ENCODE data around the gene ZMYND8.
"Not testable (repeated sequence)": the region's sequence is repeated elsewhere in the genome, so short reads cannot be mapped to it uniquely, and the experiment has no call there.

The ZMYND8 gene

GRCh38 chr20:47195573-47195972 is 160.9 kb downstream of the ZMYND8 start:
- Mint-ChIP-seq H3K4me1 (peaks cover 4 to 11% of the 10 kb centered on the region in 2 donors), H3K27ac (no peak overlapping the region), H3K4me3 (no peak overlapping the region)

GRCh38 chr20:47191956-47192355 is 164.5 kb downstream of the ZMYND8 start:
- no peak overlapping the region for H3K4me3 Mint-ChIP-seq
- no peaks in the 10 kb centered on the region for H3K36me3 Mint-ChIP-seq
- DNase-seq (no peak), ATAC-seq (replicated peaks) (no peak)
- no peak overlapping the region for H3K27ac Mint-ChIP-seq
- H3K4me1 Mint-ChIP-seq: peaks cover 4 to 9% of the 10 kb centered on the region in 2 donors
- H3K27me3 Mint-ChIP-seq: peaks cover 15 to 20% of the 10 kb centered on the region in 2 donors
- H3K9me3 Mint-ChIP-seq: no peaks in the 10 kb centered on the region

More at GRCh38 chr20:47195573-47195972, 160.9 kb downstream of the ZMYND8 start:
- H3K9me3 Mint-ChIP-seq: no peaks in the 10 kb centered on the region
- H3K27me3 Mint-ChIP-seq: peaks cover 0 to 4% of the 10 kb centered on the region in 2 donors
- DNase-seq (no peak), ATAC-seq (replicated peaks) (no peak)
- H3K36me3 Mint-ChIP-seq: no peaks in the 10 kb centered on the region

GRCh38 chr20:47191074-47191673 is 165.3 kb downstream of the ZMYND8 start:
- H3K36me3 Mint-ChIP-seq: no peaks in the 10 kb centered on the region
- H3K27ac Mint-ChIP-seq: no peak overlapping the region
- no peak overlapping the region for H3K4me3 Mint-ChIP-seq
- H3K4me1 Mint-ChIP-seq: peaks cover under 1 to 1% of the 10 kb centered on the region in 2 donors
- peaks cover 15 to 21% of the 10 kb centered on the region in 2 donors for H3K27me3 Mint-ChIP-seq
- H3K9me3 Mint-ChIP-seq: no peaks in the 10 kb centered on the region
- no peak for ATAC-seq (replicated peaks)
- no peak for DNase-seq

GRCh38 chr20:47189060-47189459 is 167.4 kb downstream of the ZMYND8 start:
- H3K4me3 Mint-ChIP-seq: no peak overlapping the region
- peaks cover 15 to 21% of the 10 kb centered on the region in 2 donors for H3K27me3 Mint-ChIP-seq
- H3K9me3 Mint-ChIP-seq: no peaks in the 10 kb centered on the region
- ATAC-seq (replicated peaks): no peak
- H3K4me1 Mint-ChIP-seq: no peaks in the 10 kb centered on the region
- no peak for DNase-seq
- no peak overlapping the region for H3K27ac Mint-ChIP-seq
- H3K36me3 Mint-ChIP-seq: no peaks in the 10 kb centered on the region

GRCh38 chr20:47188540-47188939 is 168.0 kb downstream of the ZMYND8 start:
- Mint-ChIP-seq H3K27me3 (peaks cover 15 to 21% of the 10 kb centered on the region in 2 donors), H3K4me3 (no peak overlapping the region), H3K36me3 (no peaks in the 10 kb centered on the region), H3K4me1 (no peaks in the 10 kb centered on the region), H3K9me3 (no peaks in the 10 kb centered on the region), H3K27ac (no peak overlapping the region)
- DNase-seq (no peak), ATAC-seq (replicated peaks) (no peak)

GRCh38 chr20:47187450-47188195 is 168.9 kb downstream of the ZMYND8 start:
- Mint-ChIP-seq H3K4me1 (no peaks in the 10 kb centered on the region), H3K27me3 (peaks cover 11 to 21% of the 10 kb centered on the region in 2 donors), H3K9me3 (no peaks in the 10 kb centered on the region), H3K36me3 (no peaks in the 10 kb centered on the region), H3K27ac (no peak overlapping the region), H3K4me3 (no peak overlapping the region)
- DNase-seq (no peak), ATAC-seq (replicated peaks) (no peak)

- Mint-ChIP-seq H3K27ac (no peak overlapping the region), H3K4me3 (no peak overlapping the region), H3K9me3 (no peaks in the 10 kb centered on the region), H3K4me1 (no peaks in the 10 kb centered on the region), H3K27me3 (peaks cover 2 to 14% of the 10 kb centered on the region in 2 donors), H3K36me3 (no peaks in the 10 kb centered on the region)
- no peak for DNase-seq
- no peak for ATAC-seq (replicated peaks)
Observed at GRCh38 chr20:47183367-47183766, 173.1 kb downstream of the ZMYND8 start.

GRCh38 chr20:47181056-47181862 is 175.2 kb downstream of the ZMYND8 start:
- DNase-seq: peak; percentile 35
- peak; percentile 95 to 100 for ATAC-seq (replicated peaks)
- H3K27me3 Mint-ChIP-seq: peaks cover 3 to 4% of the 10 kb centered on the region in 2 donors
- H3K27ac Mint-ChIP-seq: no peak overlapping the region
- no peaks in the 10 kb centered on the region for H3K36me3 Mint-ChIP-seq
- H3K4me1 Mint-ChIP-seq: no peaks in the 10 kb centered on the region
- H3K9me3 Mint-ChIP-seq: no peaks in the 10 kb centered on the region
- no peak overlapping the region for H3K4me3 Mint-ChIP-seq

GRCh38 chr20:47179267-47179666 is 177.2 kb downstream of the ZMYND8 start:
- ATAC-seq (replicated peaks): no peak
- no peak overlapping the region for H3K27ac Mint-ChIP-seq
- peaks cover 11 to 18% of the 10 kb centered on the region in 2 donors for H3K27me3 Mint-ChIP-seq
- no peaks in the 10 kb centered on the region for H3K4me1 Mint-ChIP-seq
- no peaks in the 10 kb centered on the region for H3K9me3 Mint-ChIP-seq
- H3K4me3 Mint-ChIP-seq: no peak overlapping the region
- no peak for DNase-seq
- H3K36me3 Mint-ChIP-seq: no peaks in the 10 kb centered on the region

- ATAC-seq (replicated peaks): no peak
Observed at GRCh38 chr20:47178851-47179250, 177.6 kb downstream of the ZMYND8 start.

GRCh38 chr20:47178277-47178676 is 178.2 kb downstream of the ZMYND8 start:
- H3K9me3 Mint-ChIP-seq: no peaks in the 10 kb centered on the region
- no peak for DNase-seq
- no peak overlapping the region for H3K27ac Mint-ChIP-seq
- H3K27me3 Mint-ChIP-seq: peaks cover 12 to 18% of the 10 kb centered on the region in 2 donors
- no peaks in the 10 kb centered on the region for H3K36me3 Mint-ChIP-seq
- no peak for ATAC-seq (replicated peaks)
- no peak overlapping the region for H3K4me3 Mint-ChIP-seq
- no peaks in the 10 kb centered on the region for H3K4me1 Mint-ChIP-seq

More at GRCh38 chr20:47178851-47179250, 177.6 kb downstream of the ZMYND8 start:
- Mint-ChIP-seq H3K4me3 (no peak overlapping the region), H3K4me1 (no peaks in the 10 kb centered on the region), H3K27ac (no peak overlapping the region), H3K27me3 (peaks cover 12 to 18% of the 10 kb centered on the region in 2 donors), H3K36me3 (no peaks in the 10 kb centered on the region), H3K9me3 (no peaks in the 10 kb centered on the region)
- DNase-seq: no peak

GRCh38 chr20:47176217-47176616 is 180.3 kb downstream of the ZMYND8 start:
- H3K4me3 Mint-ChIP-seq; DNase-seq; ATAC-seq (replicated peaks); H3K4me1 Mint-ChIP-seq; H3K27ac Mint-ChIP-seq; H3K9me3 Mint-ChIP-seq; H3K36me3 Mint-ChIP-seq: not testable (repeated sequence)
- H3K27me3 Mint-ChIP-seq: peaks cover 21 to 23% of the 10 kb centered on the region in 2 donors

- DNase-seq (no peak), ATAC-seq (replicated peaks) (no peak)
- H3K36me3 Mint-ChIP-seq: no peaks in the 10 kb centered on the region
- H3K27me3 Mint-ChIP-seq: peaks cover 22 to 24% of the 10 kb centered on the region in 2 donors
- no peaks in the 10 kb centered on the region for H3K4me1 Mint-ChIP-seq
- no peak overlapping the region for H3K27ac Mint-ChIP-seq
- no peaks in the 10 kb centered on the region for H3K9me3 Mint-ChIP-seq
- H3K4me3 Mint-ChIP-seq: no peak overlapping the region
Observed at GRCh38 chr20:47175493-47175892, 181.0 kb downstream of the ZMYND8 start.

GRCh38 chr20:47174456-47175243 is 181.8 kb downstream of the ZMYND8 start:
- no peaks in the 10 kb centered on the region for H3K4me1 Mint-ChIP-seq
- no peak overlapping the region for H3K27ac Mint-ChIP-seq
- no peaks in the 10 kb centered on the region for H3K9me3 Mint-ChIP-seq
- peaks cover 22 to 24% of the 10 kb centered on the region in 2 donors for H3K27me3 Mint-ChIP-seq
- ATAC-seq (replicated peaks): no peak
- H3K4me3 Mint-ChIP-seq: no peak overlapping the region
- H3K36me3 Mint-ChIP-seq: no peaks in the 10 kb centered on the region
- no peak for DNase-seq
